ENCODE data around the gene CLCN7.

The CLCN7 gene

DNA sequence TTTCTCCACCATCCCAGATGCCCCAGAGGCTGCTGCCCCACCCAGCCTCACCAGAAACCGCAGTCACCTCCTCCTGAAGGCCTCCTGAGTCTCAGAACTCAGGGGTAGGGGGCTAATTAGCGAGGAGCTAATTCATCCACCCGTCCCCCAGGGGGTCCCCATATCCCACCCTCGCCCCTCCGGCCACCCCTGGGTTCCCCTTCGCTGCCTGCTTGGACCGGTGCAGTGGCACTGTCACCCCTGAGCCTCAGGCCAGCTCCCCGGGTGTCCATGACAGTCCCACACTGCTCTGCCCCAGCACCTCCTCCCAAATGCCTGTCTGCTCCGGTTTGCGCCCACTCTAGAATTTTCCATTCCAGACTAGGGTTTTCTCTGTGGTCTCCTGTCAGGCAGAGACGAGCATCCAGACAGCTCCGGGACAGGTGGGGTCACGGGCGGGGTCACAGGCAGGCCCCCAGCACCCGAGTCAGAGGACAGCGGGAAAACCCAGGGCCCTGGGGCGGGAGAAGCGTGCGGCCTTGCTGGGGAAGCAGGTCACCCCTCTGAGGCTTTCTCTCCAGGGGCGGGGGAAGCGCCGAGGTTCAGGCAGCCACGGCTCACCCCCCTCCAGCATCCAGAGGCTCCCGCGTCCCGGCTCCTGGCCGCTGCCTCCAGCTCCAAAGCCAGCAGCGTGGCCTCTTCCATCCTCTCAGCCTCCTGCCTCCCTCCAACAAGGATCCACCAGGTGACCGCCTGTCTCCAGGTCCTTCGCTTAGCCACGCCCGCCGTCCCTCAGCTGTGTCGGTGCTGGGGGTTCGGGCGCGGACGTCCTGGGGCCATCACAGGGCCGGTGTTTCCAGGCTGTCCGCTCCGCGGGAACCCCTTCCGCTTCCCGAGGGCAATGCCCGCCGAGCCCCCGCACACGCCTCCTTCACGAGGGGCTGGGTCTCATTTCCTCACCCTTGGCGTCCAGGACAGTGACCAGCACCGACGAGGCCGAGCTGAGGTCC, 47.1 kb downstream of the CLCN7 start:
- DNase-seq, result no peak

DNA sequence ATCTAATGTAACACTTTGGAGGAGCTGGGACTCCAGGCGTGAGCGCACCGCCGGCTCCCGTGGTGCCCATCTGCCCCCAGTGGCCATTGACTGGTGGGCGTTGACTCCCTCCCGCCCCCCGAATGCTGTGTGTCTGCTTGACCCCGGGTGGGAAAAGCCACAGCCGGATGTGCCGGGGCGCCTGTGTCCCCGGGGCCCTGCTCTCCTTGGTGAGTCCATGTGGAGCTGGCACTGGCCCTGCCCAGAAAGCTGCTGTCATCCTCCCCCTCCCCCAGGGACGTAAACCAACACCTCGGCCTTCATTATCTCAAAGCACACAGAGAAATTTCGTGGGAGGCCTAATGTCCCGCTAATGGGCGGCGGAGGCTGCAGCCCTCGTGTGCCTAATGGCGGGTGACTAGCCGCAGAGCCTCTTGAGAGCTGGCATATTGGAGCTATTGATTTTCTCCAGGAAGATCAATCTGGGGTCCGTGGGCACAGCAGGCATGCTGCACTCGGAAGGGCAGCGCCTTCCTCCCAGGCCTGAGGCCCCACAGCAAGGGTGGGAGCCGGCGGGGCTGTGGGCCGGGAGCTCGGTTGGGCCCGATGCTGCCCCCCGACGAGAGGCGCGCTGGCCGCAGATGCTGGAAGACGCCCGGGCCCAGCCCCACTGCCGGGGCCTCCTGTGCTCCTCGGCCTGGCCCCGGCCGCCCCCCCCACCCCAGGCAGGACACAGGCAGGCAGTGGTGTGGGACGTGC, 47.9 kb downstream of the CLCN7 start:
- no peak for DNase-seq

DNA sequence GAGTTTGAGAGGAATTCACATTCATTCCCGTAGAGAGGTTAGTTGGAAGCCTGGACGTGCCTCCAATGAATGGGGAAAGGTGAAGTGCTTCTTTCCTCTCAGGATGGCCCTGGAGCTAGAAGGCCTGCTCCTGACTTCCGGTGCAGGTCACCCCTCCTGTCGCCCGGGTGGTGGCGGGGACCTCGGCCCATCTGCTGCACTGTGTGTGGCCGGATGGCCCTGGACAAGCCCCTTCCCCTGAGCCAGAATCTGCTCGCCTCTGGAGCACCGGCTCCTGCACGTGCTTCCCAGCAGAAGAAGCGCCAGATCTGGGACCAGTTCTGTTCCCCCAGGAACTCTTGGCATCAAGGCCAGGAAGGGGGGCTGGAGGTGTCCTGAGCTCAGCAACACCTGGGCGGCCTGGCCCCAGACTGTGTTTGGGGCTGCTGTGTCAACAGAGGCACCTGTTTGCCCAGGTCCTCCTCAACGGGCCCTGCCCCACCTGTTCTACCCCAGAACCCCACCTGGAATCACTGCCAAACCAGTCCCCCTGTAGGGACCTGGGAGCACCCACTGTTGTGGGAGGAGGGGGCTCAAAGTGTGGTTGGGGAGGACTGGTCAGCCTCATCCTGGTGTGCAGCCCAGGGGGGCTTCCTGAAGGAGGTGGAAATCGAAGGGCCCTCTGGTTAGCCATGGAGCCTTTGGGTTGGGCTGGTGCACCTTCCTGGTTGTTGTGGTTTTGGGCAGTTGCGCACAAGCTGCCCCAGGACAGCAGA, 49.0 kb downstream of the CLCN7 start:
- no peak for DNase-seq

DNA sequence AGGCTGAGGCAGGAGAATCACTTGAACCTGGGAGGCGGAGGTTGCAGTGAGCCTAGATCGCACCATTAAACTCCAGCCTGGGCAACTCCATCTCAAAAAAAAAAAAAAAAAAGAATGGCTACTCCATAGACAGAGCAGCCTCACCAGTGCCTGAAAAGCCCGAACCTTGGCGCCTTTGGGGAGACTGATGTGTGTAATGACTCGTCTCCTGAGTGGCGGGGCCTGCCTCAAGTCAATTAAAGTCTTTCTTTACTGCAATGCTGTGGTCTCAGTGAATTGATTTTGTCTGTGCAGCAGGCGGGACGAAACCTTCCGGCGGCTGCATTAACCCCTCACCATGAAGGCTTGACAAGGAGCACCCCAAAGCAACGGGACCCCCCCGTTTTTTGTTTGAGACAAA, 50.8 kb downstream of the CLCN7 start:
- DNase-seq, result no peak

DNA sequence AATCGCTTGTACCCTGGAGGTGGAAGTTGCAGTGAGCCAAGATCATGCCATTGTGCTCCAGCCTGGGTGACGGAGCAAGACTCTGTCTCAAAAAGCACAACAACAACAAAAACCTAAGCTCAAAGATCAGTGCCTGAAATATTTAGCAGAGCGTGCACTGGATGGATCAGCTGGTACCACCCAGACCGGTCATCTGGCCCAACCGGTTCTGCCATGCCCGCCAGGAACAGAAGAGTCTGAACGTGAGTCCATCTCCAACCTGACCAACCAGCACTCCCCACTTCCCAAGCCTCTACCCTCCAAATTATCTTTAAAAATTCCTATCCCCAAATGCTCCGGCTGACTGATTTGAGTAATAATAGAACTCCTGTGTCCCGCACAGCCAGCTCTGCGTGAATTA, 52.8 kb downstream of the CLCN7 start:
- DNase-seq, result no peak

DNA sequence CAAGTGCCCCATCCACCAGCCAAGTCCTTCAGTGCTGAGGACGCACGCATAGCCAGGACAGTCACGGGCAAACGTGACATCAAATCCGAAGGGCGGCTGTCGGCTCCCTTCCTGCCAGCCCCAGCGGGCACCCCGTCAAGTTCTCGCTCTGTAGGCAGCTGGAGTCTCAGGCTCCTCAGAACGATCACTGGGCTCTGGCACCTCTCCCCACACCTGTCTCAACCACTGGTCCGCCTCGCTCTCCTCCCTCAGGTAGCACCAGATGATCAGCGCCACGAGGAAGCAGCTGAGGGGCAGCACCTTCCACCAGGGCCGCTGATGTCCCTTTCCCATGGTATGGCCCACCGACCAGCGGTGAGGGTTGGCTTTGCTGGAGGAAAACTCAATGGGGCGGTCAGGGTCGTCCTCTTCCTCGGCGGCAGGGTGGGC, 54.7 kb downstream of the CLCN7 start:
- no peak for DNase-seq

DNA sequence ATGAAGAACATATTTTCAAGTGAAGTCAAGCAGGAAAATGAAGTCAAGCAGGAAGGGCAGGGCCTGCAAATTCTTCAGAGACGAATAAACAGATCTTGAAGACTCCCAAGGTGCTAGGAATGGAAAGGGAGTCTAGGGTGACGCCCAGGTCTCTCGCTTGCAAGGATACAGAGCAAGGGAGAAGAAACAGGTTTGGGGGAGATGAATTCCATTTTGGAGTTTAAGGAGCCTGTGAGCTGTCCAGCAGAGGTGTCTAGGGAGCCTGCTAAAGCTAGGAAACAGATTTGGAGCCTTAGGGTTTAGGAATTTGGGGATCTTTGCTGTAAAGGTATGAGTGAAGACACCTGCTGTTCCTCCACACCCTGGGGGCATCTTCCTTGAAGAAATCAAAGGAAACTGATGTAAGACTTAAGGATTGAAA, 58.3 kb downstream of the CLCN7 start:
- no peak for DNase-seq

DNA sequence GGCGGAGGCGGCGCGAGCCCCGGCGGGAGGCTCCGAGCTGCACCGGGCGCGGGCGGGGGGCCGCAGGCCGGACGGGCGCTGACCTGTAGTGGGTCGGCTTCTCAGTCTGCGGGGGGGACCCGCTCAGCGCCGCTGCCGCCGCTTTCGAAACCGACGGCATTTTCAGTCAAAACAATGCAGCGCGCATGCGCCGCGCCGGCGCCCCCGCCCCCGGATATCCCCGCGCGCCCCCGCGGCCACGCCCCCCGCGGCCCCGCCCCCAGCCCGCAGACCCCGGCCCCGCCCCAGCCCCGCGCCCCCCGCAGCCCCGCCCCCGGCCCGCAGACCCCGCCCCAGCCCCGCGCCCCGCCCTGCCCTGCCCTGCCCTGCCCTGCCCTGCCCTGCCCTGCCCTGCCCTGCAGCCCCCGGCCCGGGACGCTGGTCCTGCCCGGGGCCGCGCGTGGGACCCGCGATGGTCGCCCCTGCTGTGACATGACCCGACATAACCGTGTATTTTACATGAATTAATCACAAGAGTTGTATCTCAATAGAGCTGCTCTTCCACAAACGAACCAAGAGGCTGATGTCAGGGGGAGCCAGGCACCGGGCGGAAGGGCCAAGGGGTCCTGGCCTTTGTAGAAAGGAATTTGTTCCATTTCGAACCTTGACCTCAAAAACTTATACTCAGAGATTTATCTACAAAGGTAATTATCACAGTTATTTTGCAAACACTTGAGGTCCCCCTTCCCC, 60.1 kb downstream of the CLCN7 start, which contains the start of gene UNKL:
TSS of gene UNKL (minus strand) at position 173 of the 729 bp plus-strand sequence. CDS start at position 160, 13 bp downstream.
- peak; percentile 74 to 83 for DNase-seq

DNA sequence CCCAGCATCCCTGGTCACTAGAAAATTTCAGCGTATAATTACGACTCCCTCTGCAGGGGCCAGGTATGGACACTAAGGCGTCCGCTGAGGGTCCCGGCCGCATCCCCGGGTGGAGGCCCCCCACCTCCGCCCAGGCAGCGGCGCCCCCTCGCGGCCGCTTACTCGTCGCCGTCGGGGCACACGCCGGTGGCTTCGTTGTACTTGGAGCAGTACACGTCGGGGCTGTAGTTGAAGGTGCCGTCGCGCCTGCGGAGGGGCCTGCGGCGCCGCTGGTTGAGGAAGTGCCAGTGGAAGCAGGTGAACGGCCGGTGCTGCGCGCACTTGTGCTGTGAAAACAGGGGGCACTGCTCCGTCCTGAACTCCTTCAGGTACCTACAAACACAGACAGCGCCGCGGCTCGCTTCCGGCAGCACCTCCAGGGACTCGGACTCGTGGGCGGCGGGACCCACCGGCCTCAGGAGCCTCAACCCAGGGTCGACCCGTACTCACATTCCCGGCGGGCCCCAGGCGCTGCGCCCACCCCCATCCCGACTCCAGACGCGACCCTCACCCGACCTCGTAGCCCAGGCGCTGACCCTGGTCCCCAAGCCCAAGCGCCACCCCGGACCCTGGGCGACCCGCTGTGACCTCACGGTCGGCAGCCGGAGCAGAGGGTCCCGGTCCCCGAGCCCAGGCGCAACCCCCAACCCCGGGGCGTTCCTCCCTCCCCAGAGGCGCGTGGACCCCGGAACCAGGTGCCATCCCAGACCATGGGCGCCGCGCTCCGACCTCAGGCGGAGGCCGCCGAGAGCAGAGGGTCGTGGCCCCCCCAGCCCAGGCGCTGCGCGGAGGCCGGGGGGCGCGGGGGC, 60.9 kb downstream of the CLCN7 start:
- DNase-seq, result peak; percentile 57 to 70

DNA sequence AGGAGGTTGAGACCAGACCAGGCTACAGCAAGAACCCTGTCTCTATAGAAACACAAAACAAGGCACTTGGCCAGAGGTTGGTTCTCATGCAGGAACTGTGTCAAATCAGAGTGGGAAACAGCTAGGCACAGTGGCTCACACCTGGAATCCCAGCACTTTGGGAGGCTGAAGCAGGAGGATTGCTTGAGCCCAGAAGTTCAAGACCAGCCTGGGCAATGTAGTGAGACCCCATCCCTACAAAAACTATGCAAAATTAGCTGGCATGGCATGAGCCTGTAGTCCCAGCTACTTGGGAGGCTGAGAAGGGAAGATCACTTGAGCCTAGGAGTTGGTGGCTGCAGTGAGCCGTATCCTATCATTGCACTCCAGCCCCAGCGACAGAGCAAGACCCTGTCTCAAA, 62.0 kb downstream of the CLCN7 start:
- no peak for DNase-seq

DNA sequence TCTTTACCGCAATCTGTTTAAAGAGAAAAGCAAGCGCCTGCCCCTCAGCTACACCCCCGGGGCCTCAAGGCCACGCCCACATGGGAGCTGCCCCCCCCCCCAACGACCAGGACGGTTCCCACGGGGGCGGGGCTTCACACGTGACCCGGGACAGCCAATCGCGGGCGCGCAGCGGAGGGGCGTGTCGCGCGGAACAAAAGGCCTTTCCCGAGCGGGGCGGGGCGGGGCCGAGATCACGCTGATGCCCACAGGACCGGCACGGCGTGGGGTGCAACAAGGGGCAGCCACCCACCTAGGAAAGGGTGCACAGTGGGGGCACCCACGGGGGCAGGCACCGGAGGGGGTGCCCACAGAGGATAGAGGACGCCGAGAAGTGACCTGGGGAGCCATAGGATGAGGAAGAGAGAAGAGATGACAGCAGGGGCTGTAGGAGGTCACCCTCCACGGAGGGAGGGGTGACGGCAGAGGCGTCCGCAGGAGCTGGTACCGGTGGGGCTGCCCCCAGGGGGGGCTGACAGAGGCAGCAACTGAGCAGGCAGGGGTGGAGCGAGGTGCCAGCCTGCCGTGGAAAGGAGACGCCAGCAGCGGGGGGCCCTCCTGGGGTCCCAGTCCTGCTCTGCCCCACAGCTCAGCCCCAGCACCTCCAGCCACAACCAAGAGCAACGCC, 66.5 kb downstream of the CLCN7 start:
- DNase-seq, result peak; percentile 97 to 98

DNA sequence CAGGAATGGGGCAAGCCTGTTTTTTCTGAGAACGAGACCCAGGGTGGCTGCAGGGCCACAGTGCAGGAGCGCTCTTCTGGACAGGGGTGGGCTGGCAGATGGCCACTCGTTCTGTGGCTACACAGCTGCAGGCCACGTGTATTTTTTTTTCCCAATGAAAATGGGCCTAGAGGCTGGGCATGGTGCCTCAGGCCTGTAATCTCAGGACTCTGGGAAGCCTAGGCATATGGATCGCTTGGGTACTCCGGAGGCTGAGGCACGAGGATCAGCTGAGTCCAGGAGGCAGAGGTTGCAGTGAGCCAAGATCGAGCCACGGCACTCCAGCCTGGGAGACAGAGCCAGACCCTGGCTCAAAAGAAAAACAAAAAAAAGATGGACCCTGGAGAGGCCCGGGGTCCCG, 67.1 kb downstream of the CLCN7 start:
- DNase-seq, result no peak

DNA sequence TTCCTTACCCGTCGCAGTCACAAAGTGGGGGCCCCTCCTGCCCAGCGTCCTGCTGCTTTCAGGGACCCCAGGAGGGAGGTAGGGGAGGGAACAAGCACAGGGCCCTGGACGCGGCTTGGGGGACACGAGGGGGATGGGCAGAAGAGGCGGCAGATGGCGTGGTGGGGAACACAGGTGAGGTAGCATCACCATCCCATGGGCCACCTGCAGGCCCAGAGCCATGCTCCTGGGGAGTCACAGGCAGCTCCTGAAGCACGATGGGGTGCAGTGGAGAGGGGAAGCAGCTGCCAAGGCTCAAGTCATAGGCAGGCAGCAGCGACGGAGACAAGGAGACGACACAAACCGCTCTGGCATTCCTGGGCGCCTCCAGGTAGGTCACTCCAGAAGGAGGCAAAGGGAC, 71.1 kb downstream of the CLCN7 start:
- DNase-seq, result no peak

DNA sequence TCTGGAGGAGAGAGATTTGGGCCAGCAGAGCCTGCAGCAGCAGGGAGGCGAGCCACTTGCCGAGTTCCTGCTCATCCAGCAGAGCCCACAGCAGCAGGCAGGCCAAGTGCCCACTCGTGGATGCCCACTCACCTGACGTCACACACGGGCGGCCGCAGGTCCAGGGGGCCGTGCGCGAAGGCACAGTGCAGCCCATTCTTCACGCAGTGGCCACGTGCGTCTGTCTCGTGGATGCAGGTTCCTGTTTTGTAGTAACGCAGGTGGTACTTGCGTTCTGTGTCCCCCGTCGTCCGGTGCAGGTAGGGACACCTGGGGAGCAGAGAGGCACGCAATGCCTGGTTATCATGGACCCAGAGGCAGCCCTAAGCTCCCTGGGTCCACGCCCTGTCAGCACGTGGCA, 71.8 kb downstream of the CLCN7 start:
- DNase-seq, result no peak

DNA sequence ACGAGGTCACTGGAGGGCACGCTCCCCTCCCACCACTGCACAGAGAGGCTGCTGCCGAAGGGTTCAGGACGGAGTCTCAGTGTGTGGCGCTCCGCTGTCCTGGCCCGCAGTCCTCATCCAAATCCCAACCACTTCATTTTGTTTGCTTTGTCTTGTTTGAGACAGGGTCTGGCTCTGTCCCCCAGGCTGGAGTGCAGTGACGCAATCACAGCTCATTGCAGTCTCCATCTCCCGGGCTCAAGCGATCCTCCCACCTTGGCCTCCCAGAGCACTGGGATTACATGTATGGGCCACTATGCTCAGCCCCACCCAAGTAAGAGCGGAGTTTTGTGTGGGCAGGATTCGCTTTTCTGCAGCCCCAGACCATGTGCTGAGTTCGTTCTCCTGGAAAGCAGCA, 73.1 kb downstream of the CLCN7 start:
- DNase-seq, result no peak

DNA sequence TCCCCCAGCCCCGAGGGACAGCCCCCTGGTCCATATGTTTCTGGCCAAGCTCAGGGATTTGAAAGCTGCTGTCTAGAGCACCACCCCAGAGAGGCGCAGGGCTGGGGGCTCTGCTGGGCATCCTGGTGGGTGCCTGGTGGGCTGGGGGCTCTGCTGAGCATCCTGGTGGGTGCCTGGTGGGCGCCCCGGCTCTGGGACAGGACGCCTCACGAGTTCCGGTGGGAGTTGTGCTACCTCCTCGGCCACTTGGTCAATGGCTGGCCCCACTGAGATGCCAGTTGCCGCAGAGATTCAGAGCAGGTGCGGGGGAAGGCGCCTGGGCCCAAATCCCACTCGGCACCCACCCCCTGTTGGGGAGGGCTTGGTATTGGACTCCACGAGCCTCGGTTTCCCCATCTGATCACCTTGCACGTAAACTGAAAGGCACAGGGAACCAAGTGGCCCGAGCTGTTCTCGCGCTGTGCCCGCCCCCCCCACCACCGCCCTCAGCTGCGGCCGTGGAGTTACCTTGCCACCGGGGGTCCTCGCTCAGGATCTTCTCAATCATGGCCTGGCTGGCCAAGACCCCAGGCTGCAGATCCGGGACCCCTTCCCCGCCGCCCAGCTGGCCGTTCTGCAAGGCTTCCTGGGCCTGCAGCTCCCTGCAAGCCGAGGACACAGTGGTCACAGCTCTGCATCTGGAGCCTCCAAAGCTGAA, 73.6 kb downstream of the CLCN7 start:
- no peak for DNase-seq

DNA sequence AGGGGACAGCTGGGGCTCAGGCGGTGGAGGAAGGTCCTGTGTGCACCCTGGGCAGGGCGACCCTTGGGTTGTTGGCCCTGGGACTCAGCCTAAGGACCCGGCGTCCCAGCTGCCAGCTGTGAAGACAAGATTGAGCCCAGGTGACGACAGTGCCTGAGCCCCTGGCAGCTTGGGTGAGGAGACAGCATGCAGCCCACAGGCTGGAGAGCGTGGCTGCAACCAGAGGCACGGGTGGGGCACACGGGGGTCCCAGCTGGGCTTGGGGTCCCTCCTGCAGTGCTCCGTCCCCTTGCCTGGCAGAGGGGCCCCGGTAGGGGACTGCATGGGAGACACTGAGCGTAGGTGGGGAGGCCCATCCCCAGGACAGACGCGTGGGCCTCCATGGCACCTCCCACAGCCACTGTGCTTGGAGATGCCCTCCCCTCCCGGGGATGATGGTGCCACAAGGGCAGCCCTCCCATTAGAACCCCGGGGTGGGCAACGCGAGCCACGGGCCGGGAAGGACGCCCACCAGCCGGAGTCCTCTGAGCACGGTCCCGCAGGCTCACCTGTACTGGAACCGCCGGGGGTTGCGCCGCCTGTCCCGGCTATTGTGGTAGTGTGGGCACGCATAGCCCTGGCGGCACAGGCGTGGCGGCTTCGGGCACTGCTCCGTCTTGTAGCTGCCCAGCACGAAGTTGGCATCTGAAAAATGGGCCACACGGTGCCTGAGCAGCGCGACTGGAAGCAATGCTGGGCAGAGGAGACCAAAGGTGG, 75.8 kb downstream of the CLCN7 start:
- no peak for DNase-seq

DNA sequence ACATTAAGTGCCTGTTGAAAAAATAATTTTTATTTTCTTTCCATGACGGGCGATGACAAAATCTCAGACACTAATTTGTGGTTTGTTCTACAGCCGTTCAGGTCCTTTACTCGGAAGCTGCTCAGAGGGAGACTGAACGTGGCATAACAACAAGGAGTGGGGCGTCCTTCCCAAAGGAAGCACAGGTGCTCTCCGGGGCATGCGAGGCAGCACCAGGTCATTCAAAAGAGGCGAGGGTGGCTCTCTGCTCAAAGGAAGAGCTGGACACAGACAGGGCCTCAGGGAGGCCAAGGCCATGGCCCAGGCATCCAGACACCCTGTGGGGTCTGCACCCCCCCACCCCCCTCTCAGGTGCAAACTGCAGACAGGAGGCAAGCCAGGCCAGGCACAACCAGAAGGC, 76.5 kb downstream of the CLCN7 start:
- no peak for DNase-seq

DNA sequence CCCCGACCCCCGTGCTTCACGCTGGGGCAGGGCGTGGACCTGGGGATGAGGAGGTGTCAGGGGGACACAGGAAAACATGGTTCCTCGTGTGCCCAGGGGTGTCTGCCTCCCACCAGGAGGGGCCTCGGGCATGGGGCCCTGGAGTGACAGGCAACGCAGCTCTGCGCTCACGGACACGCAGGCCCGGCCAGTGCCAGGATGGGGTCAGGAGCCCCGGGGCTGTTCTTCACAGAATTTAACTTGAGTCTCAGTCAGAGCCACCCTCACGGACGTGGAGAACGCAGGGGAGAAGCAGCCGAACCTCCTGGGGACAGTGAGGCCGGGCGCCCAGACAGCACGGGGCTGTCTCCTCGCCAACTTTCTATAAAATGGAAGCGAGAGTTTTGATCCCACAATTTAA, 77.0 kb downstream of the CLCN7 start:
- no peak for DNase-seq
